T-cell (primary cell): ENCODE results near the gene ACP4. TPM values are rescaled to one million over a fixed set of nuclear protein-coding genes. Genes with fewer than 3 reads are reported as not detected.
A peak's percentile ranks its signal among the peaks of the same experiment; 100 is the strongest.

Experiments
- ATAC-seq, 4 experiments: fragments of 200-7000 bp in 3 of 4; fragments of 150-1000 bp in 1 of 4; cut with Tn5 transposase; replicated peaks in 1 of 4; 1 replicate in 3 of 4; 2 replicates in 1 of 4; pipeline ENCODE4 v1.10.0; 2021; ENCODE audit warnings: moderate library complexity in 3 of 4, mild to moderate bottlenecking in 2 of 4, moderate number of reproducible peaks in 1 of 4
- CTCF ChIA-PET, 2 donors: fragments of 300-600 bp; sonication (Branson Sonifier 250); formaldehyde crosslinking; loops; one replicate each; lab custom pipeline; 2022; ENCODE audit warnings: antibody characterized with exemption in 2 of 2; lab: Charles Lee
- POLR2A ChIA-PET, 2 donors: fragments of 300-600 bp; sonication (Branson Sonifier 250); formaldehyde crosslinking; loops; one replicate each; lab custom pipeline; 2022; ENCODE audit warnings: antibody characterized with exemption in 2 of 2; lab: Charles Lee
- DNase-seq, 35 experiments: peaks; one replicate each; pipeline versions ENCODE4 v3.0.0 to v3.0.0-alpha.2; 2013 to 2023
- H3K27ac ChIP-seq: one replicate; pipeline ENCODE4 v1.5.1; 2013; ENCODE audit warnings: low read length
- H3K27me3 ChIP-seq, 2 experiments: replicated peaks in 1 of 2; 1 replicate in 1 of 2; 2 replicates in 1 of 2; pipeline versions ENCODE4 v1.6.1 to v1.7.0; 2013; ENCODE audit warnings: low read length in 1 of 2, mixed read lengths in 1 of 2; ENCODE audit not compliant: control insufficient read depth in 2 of 2, insufficient read depth in 2 of 2; ENCODE audit errors: extremely low read depth in 1 of 2
- H3K36me3 ChIP-seq, 2 donors: 1 replicate in 1 of 2; 2 replicates in 1 of 2; pipeline versions ENCODE4 v1.6.1 to v1.7.0; 2013; ENCODE audit warnings: low read length in 1 of 2; ENCODE audit not compliant: control insufficient read depth in 2 of 2, insufficient read depth in 1 of 2; ENCODE audit errors: extremely low read depth in 1 of 2
- H3K4me1 ChIP-seq, 2 experiments: 1 replicate in 1 of 2; 2 replicates in 1 of 2; pipeline versions ENCODE4 v1.6.1 to v1.7.0; 2013; ENCODE audit warnings: low read length in 2 of 2, mixed read lengths in 1 of 2; ENCODE audit not compliant: insufficient read depth in 2 of 2, control insufficient read depth in 1 of 2; ENCODE audit errors: extremely low read depth in 1 of 2
- H3K4me3 ChIP-seq, 2 donors: 1 replicate in 1 of 2; 2 replicates in 1 of 2; pipeline versions ENCODE4 v1.5.1 to v1.7.0; 2013; ENCODE audit warnings: mild to moderate bottlenecking in 2 of 2, low read length in 1 of 2, moderate library complexity in 1 of 2; ENCODE audit not compliant: control insufficient read depth in 1 of 2; ENCODE audit errors: extremely low read depth in 1 of 2
- H3K9me3 ChIP-seq: 2 replicates; pipeline ENCODE4 v1.7.0; 2013
- H3K27ac Mint-ChIP-seq, 2 donors: one replicate each; pipeline ENCODE4 v1.8.0; 2020 to 2021; ENCODE audit warnings: mild to moderate bottlenecking in 2 of 2, mixed read lengths in 2 of 2
- H3K27me3 Mint-ChIP-seq, 2 donors: one replicate each; pipeline ENCODE4 v1.8.0; 2021 to 2022; ENCODE audit warnings: mixed read lengths in 2 of 2
- H3K36me3 Mint-ChIP-seq: one replicate; pipeline ENCODE4 v1.8.0; 2021; ENCODE audit warnings: mixed read lengths
- H3K4me1 Mint-ChIP-seq, 3 donors: one replicate each; pipeline ENCODE4 v1.8.0; 2020 to 2022; ENCODE audit warnings: mixed read lengths in 3 of 3, mild to moderate bottlenecking in 1 of 3
- H3K4me3 Mint-ChIP-seq, 3 donors: one replicate each; pipeline ENCODE4 v1.8.0; 2020 to 2022; ENCODE audit warnings: mild to moderate bottlenecking in 3 of 3, mixed read lengths in 3 of 3, moderate library complexity in 3 of 3
- H3K9me3 Mint-ChIP-seq, 3 donors: one replicate each; pipeline ENCODE4 v1.8.0; 2020 to 2022; ENCODE audit warnings: mixed read lengths in 3 of 3
- WGBS: methylation state at CpG from one replicate; pipeline ENCODE4 v1.1.5; 2013; ENCODE audit warnings: missing lambda C conversion rate; ENCODE audit not compliant: insufficient coverage; 5-methylcytosine and 5-hydroxymethylcytosine counted together
- total RNA-seq, 35 experiments: library from RNA in 6 of 35; stranded (reverse) in 6 of 35; fragments of 120-200 nt in 1 of 35; gene quantifications; one replicate each; pipeline versions ENCODE4 v1.2.1 to v1.2.4 and lab custom pipeline; 2013 to 2026

ACP4 gene
- total RNA-seq, 5 donors from 2014 or later (not counting 1 experiment from before 2014, with no cell fraction given) = not detected

DNA sequence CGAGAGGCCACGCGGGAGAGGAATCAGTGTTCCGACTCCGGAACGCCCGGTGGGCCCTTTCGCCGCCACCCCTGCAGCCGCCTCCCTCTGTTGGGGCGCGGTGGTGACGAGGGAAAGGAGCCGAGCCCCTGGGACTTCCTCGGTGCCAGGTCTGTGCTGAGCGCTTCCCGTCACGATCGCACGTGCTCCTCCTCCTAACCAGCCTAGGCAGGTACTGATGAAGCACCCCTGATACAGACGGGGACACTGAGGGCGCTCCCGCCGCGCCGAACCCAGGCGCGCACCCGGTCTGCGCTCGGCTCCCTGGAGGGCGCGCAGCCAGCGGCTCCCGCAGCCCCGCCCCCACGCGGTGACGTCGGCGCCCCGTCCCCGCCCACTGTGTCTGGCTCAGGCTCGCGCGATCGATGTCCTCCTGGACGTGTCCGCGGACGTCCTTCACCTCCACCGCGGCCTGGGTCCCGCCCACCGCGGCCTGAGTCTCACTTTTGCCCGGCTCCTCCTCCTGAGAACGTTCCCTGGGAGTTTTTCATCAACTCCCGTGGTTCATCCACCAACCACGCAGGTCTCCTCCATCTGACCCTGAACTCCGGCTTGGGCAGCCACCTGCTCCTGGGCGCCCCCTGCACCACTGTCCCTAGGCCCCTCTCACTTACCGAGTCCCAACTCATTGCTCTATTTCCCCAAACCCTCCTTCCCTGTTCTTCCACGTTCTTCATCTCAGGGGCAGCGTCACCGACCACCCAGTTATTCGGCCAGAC, 45.7 kb downstream of the ACP4 start:
- Histone ChIP-seq H3K4me1 (peaks cover 0 to 15% of the 10 kb centered on the region in 2 experiments), H3K27ac (no peak overlapping the region), H3K36me3 (no peaks in the 10 kb centered on the region), H3K9me3 (no peaks in the 10 kb centered on the region), H3K27me3 (peaks cover 0 to 68% of the 10 kb centered on the region in 2 experiments), H3K4me3 (peak overlapping the region; percentile 56 to 76)
- ChIA-PET CTCF (no interaction called here), POLR2A (no interaction called here)
- no peaks in the 10 kb centered on the region for H3K9me3 Mint-ChIP-seq
- WGBS = 3% methylated on average over 59 of the region's 67 CpGs
- peaks cover 8 to 17% (median 14%) of the 10 kb centered on the region in 3 donors for H3K4me1 Mint-ChIP-seq
- peak; percentile 83 to 88 (median 87) for ATAC-seq
- peak overlapping the region; percentile 73 to 82 (median 79) for H3K4me3 Mint-ChIP-seq
- no peaks in the 10 kb centered on the region for H3K36me3 Mint-ChIP-seq
- H3K27ac Mint-ChIP-seq = no peak overlapping the region
- peaks cover 59 to 60% of the 10 kb centered on the region in 2 donors for H3K27me3 Mint-ChIP-seq
- DNase-seq = peak in 31 of 35 experiments; percentile 6 to 71 (median 42)

DNA sequence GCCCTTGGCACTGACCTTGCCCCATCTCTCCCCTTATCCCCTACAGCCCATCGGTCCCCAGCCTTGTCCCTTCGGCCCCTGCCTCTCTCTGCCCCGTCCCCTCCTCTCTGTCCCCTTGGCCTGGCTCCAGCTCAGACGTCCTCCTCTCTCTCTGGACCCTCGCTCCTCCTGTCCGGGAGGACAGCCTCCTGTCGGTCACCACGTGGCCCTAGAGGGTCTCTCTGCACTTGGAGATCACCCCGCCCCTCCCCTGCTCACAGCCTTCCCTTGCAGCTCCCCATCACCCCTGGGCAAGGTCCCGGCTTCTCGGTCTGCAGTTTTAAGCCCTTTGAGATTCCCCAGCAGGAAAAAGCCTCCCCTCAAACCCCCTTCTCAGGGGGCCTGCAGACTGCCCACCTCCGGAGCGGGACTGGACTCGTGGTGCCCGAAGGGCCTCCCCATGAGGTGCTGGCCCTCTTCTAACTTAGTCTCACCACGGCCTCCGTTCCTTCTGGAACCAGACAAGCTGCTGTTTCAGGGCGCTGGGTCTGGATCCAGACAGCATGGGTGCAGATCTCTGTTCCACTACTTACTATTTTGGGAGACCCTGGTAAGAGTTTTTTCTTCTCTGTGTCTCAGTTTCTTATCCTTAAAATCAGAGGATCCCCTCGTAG, 46.5 kb downstream of the ACP4 start:
- Histone ChIP-seq H3K9me3 (no peaks in the 10 kb centered on the region), H3K4me1 (peaks cover 0 to 15% of the 10 kb centered on the region in 2 experiments), H3K27ac (no peak overlapping the region), H3K27me3 (peaks cover 0 to 66% of the 10 kb centered on the region in 2 experiments), H3K4me3 (no peak overlapping the region), H3K36me3 (no peaks in the 10 kb centered on the region)
- peaks cover 0 to 4% (median 0%) of the 10 kb centered on the region in 3 donors for H3K9me3 Mint-ChIP-seq
- ATAC-seq (no peak), DNase-seq (no peak)
- H3K27ac Mint-ChIP-seq = no peak overlapping the region
- H3K4me1 Mint-ChIP-seq = peaks cover 8 to 17% (median 14%) of the 10 kb centered on the region in 3 donors
- WGBS = 44% methylated on average over 14 of the region's 19 CpGs
- ChIA-PET POLR2A (no interaction called here), CTCF (no interaction called here)
- H3K36me3 Mint-ChIP-seq = no peaks in the 10 kb centered on the region
- H3K4me3 Mint-ChIP-seq = peak overlapping the region; percentile 73 to 82 (median 79)
- peaks cover 56 to 57% of the 10 kb centered on the region in 2 donors for H3K27me3 Mint-ChIP-seq

DNA sequence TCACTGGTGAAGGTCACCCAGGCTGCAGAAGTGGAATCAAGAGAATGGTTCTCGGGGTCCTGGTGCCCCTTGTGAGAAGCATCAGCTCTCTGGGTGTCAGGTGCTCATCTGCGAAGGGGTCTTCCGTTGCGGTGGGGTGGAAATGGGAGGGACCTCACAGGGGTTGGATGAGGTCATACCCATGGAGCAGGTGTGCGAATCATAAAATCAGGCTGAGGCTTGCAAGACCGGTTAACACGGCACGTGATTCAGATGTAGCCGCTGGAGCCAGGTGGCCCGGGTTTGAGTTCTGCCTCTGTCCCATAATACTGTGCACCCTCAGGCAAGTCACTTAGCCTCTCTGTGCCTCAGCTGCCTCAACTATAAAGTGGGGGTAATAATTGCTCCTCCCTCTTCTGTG, 47.1 kb downstream of the ACP4 start:
- peaks cover 53% of the 10 kb centered on the region in 2 donors for H3K27me3 Mint-ChIP-seq
- 68% methylated on average over 9 of the region's 10 CpGs for WGBS
- peaks cover 0 to 15% of the 10 kb centered on the region in 2 experiments for H3K4me1 ChIP-seq
- DNase-seq (no peak), ATAC-seq (no peak)
- no peak overlapping the region for H3K27ac ChIP-seq
- H3K9me3 ChIP-seq = no peaks in the 10 kb centered on the region
- no peaks in the 10 kb centered on the region for H3K36me3 Mint-ChIP-seq
- ChIA-PET POLR2A (interaction anchor here in 1 of 2 donors (0.7 kb wide), 1 partner anchor 110 kb away, joined by 6 read pairs; no protein-coding TSS in a partner anchor), CTCF (no interaction called here)
- no peak overlapping the region for H3K4me3 ChIP-seq
- H3K4me1 Mint-ChIP-seq = peaks cover 8 to 17% (median 14%) of the 10 kb centered on the region in 3 donors
- no peak overlapping the region for H3K27ac Mint-ChIP-seq
- no peaks in the 10 kb centered on the region for H3K36me3 ChIP-seq
- H3K27me3 ChIP-seq = peaks cover 3 to 68% of the 10 kb centered on the region in 2 experiments
- peaks cover 0 to 7% (median 5%) of the 10 kb centered on the region in 3 donors for H3K9me3 Mint-ChIP-seq
- peak overlapping the region in 2 of 3 donors; percentile 10 to 82 for H3K4me3 Mint-ChIP-seq

DNA sequence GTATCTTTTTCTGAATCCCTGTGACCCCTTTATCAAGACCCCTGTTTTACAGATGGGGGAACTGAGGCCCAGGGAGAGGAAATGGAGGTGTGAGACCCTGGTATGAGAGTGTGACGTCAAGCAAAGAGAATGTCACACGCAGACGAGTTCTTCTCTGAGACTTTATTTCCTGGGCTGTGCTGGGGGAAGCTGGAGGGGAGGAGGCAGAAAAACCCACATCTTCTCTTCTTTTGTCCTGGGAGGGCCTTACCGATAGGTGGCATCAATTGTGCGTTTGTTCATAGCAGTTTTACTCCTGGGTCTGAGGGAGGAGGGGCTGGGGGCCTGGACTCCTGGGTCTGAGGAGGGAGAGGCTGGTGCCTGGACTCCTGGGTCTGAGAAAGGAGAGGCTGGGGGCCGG, 48.0 kb downstream of the ACP4 start:
- Mint-ChIP-seq H3K4me1 (peaks cover 8 to 17% (median 14%) of the 10 kb centered on the region in 3 donors), H3K27ac (no peak overlapping the region), H3K9me3 (peaks cover 3 to 11% (median 10%) of the 10 kb centered on the region in 3 donors), H3K27me3 (peaks cover 44 to 46% of the 10 kb centered on the region in 2 donors), H3K4me3 (no peak overlapping the region), H3K36me3 (no peaks in the 10 kb centered on the region)
- H3K36me3 ChIP-seq = no peaks in the 10 kb centered on the region
- ChIA-PET CTCF (no interaction called here), POLR2A (no interaction called here)
- DNase-seq (peak in 1 of 35 experiments; percentile 9), ATAC-seq (no peak)
- no peaks in the 10 kb centered on the region for H3K9me3 ChIP-seq
- no peak overlapping the region for H3K27ac ChIP-seq
- 27% methylated on average over 4 of the region's 6 CpGs for WGBS
- no peak overlapping the region for H3K4me3 ChIP-seq
- H3K4me1 ChIP-seq = peaks cover 0 to 15% of the 10 kb centered on the region in 2 experiments
- H3K27me3 ChIP-seq = peaks cover 4 to 60% of the 10 kb centered on the region in 2 experiments

DNA sequence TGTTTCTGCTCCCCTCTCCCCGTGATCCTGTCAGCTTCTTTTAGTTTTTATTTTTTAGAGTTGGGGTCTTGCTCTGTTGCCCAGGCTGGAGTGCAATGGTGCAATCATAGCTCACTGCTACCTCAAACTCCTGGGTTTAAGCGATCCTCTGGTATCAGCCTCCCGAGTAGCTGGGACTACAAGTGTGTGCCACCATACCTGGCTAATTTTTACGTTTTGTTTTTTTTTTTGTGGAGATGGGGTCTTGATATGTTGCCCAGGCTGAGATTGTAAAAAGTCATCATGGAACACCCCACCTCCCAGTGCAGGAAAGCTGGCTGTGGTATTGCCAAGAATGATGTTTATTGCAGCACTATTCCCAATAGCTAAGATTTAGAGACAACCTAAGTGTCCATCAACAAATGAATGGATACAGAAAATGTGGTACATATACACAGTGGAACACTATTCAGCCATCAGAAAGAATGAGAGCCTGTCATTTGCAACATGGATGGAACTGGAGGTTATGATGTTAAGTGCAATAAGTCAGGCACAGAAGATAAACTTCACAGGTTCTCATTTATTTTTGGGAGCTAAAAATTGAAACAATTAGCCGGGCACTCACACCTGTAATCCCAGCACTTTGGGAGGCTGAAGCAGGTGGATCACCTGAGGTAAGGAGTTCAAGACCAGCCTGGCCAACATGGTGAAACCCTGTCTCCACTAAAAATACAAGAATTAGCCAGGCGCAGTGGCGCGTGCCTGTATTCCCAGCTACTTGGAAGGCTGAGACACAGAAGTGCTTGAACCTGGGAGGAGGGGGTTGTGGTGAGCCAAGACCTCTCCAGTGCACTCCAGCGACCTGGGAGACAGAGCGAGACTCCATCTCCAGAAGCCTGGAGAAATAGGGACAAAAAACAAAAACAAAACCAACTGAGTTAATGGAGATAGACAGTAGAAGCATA, 49.8 kb downstream of the ACP4 start:
- H3K4me3 ChIP-seq = no peak overlapping the region
- H3K27me3 Mint-ChIP-seq = peaks cover 38 to 42% of the 10 kb centered on the region in 2 donors
- H3K27ac Mint-ChIP-seq = no peak overlapping the region
- H3K4me1 ChIP-seq = peaks cover 0 to 14% of the 10 kb centered on the region in 2 experiments
- peaks cover 8 to 17% (median 12%) of the 10 kb centered on the region in 3 donors for H3K4me1 Mint-ChIP-seq
- WGBS = 100% methylated on average over 1 of the region's 10 CpGs
- no peak overlapping the region for H3K27ac ChIP-seq
- no peaks in the 10 kb centered on the region for H3K36me3 Mint-ChIP-seq
- no peaks in the 10 kb centered on the region for H3K36me3 ChIP-seq
- peaks cover 4 to 51% of the 10 kb centered on the region in 2 experiments for H3K27me3 ChIP-seq
- H3K4me3 Mint-ChIP-seq = no peak overlapping the region
- POLR2A ChIA-PET = no interaction called here
- no peak for DNase-seq
- no peak for ATAC-seq
- CTCF ChIA-PET = interaction anchor here (0.5 to 0.6 kb wide), 2 partner anchors 32 to 595 kb away, joined by 3 to 5 read pairs; no protein-coding TSS in a partner anchor
- H3K9me3 ChIP-seq = no peaks in the 10 kb centered on the region
- H3K9me3 Mint-ChIP-seq = peaks cover 11 to 27% (median 14%) of the 10 kb centered on the region in 3 donors
